Activated naive CD4-positive, alpha-beta T cell (primary cell): ENCODE measurements around the gene SLC26A6.

Experiments used
- DNase-seq, 4 experiments: peaks; one replicate each; lab custom pipeline; 2025; lab: John Stamatoyannopoulos, UW

The SLC26A6 gene

GRCh38 chr3:48661501-48662144, 26.4 kb upstream of the SLC26A6 start:
- DNase-seq: peak; percentile 51 to 73 (median 71)

- DNase-seq: no peak
These were observed 25.6 kb upstream of the SLC26A6 start for GRCh38 chr3:48660800-48661400.

GRCh38 chr3:48656841-48657281, 21.6 kb upstream of the SLC26A6 start:
- DNase-seq: peak in 1 of 4 experiments; percentile 20

- DNase-seq: peak; percentile 63 to 82 (median 70)
These were observed 21.0 kb upstream of the SLC26A6 start for GRCh38 chr3:48656061-48656840.

- DNase-seq: peak in 2 of 4 experiments; percentile 22 to 50
These were observed 20.3 kb upstream of the SLC26A6 start for GRCh38 chr3:48655606-48656005.

- no peak for DNase-seq
These were observed 19.8 kb upstream of the SLC26A6 start for GRCh38 chr3:48655063-48655462.

- DNase-seq: no peak
These were observed 17.9 kb upstream of the SLC26A6 start for GRCh38 chr3:48652923-48653715.

GRCh38 chr3:48651771-48652170, 16.5 kb upstream of the SLC26A6 start:
- DNase-seq: no peak

- no peak for DNase-seq
These were observed 15.5 kb upstream of the SLC26A6 start for GRCh38 chr3:48650723-48651122.

- DNase-seq: no peak
These were observed 13.1 kb upstream of the SLC26A6 start for GRCh38 chr3:48648188-48648850.

GRCh38 chr3:48647714-48648113, 12.5 kb upstream of the SLC26A6 start:
- DNase-seq: no peak

- DNase-seq: no peak
These were observed 9.9 kb upstream of the SLC26A6 start for GRCh38 chr3:48644898-48645760.

- no peak for DNase-seq
These were observed 7.3 kb upstream of the SLC26A6 start for GRCh38 chr3:48642605-48643004.

- no peak for DNase-seq
These were observed 6.1 kb upstream of the SLC26A6 start for GRCh38 chr3:48641396-48641795.

- DNase-seq: no peak
These were observed 4.8 kb upstream of the SLC26A6 start for GRCh38 chr3:48639944-48640606.

GRCh38 chr3:48637305-48637704, 2.0 kb upstream of the SLC26A6 start:
- DNase-seq: no peak

- DNase-seq: no peak
These were observed 941 bp upstream of the SLC26A6 start for GRCh38 chr3:48636149-48636655.

- peak in 1 of 4 experiments; percentile 21 for DNase-seq
These were observed 520 bp downstream of the SLC26A6 start for GRCh38 chr3:48634661-48635221.

- DNase-seq: no peak
These were observed 1.5 kb downstream of the SLC26A6 start for GRCh38 chr3:48633743-48634142.

GRCh38 chr3:48633256-48633655, 2.0 kb downstream of the SLC26A6 start:
- DNase-seq: no peak
